H1 (cell line): ENCODE measurements around the gene SELENOK. TPM values are rescaled to one million over a fixed set of nuclear protein-coding genes. Genes with fewer than 3 reads are reported as not detected.

Experiments used
- CTCF ChIA-PET: fragments of 300-600 bp; sonication (Branson Sonifier 250); formaldehyde crosslinking; loops from one replicate; lab custom pipeline; 2021; ENCODE audit not compliant: partially characterized antibody; lab: Charles Lee
- POLR2A ChIA-PET: fragments of 300-600 bp; sonication (Branson Sonifier 250); formaldehyde crosslinking; loops from one replicate; lab custom pipeline; 2021; ENCODE audit warnings: inconsistent platforms; ENCODE audit not compliant: partially characterized antibody; lab: Charles Lee
- DNase-seq, 2 experiments: peaks; one replicate each; pipeline versions ENCODE4 v3.0.0 to v3.0.0-alpha.2; 2010 to 2022; ENCODE audit warnings: low spot score in 2 of 2, low read depth in 1 of 2, mixed read lengths in 1 of 2
- FAIRE-seq: peaks from 2 replicates; lab custom pipeline; 2011; peaks lifted over from hg19 to GRCh38; lab: Jason Lieb, UNC
- H2AFZ ChIP-seq: 2 replicates; pipeline ENCODE4 v1.8.1; 2012; ENCODE audit warnings: low read length, inconsistent platforms
- H2AK5ac ChIP-seq: 2 replicates; pipeline ENCODE4 v1.6.1; 2013; ENCODE audit warnings: low read depth, low read length
- H2BK120ac ChIP-seq: replicated peaks from 2 replicates; pipeline ENCODE3; 2013; ENCODE audit warnings: low read depth, low read length, inconsistent platforms
- H2BK12ac ChIP-seq: 2 replicates; pipeline ENCODE4 v1.6.1; 2013; ENCODE audit warnings: low read depth, low read length
- H2BK15ac ChIP-seq: 2 replicates; pipeline ENCODE4 v1.6.1; 2013; ENCODE audit warnings: low read length
- H2BK20ac ChIP-seq: 2 replicates; pipeline ENCODE4 v1.6.1; 2013; ENCODE audit warnings: low read length
- H2BK5ac ChIP-seq: 2 replicates; pipeline ENCODE4 v1.6.1; 2013; ENCODE audit warnings: low read depth, low read length
- H3K14ac ChIP-seq: 2 replicates; pipeline ENCODE4 v1.6.1; 2013; ENCODE audit warnings: inconsistent platforms; ENCODE audit not compliant: insufficient read length
- H3K18ac ChIP-seq: 2 replicates; pipeline ENCODE4 v1.6.1; 2013; ENCODE audit warnings: low read length; ENCODE audit errors: extremely low read depth
- H3K23ac ChIP-seq: 2 replicates; pipeline ENCODE4 v1.6.1; 2013; ENCODE audit warnings: inconsistent platforms; ENCODE audit not compliant: insufficient read length
- H3K23me2 ChIP-seq: 2 replicates; pipeline ENCODE4 v1.6.1; 2013; ENCODE audit warnings: low read depth, low read length
- H3K27ac ChIP-seq: 2 replicates; pipeline ENCODE4 v1.6.1; 2011; ENCODE audit warnings: low read depth, low read length, inconsistent platforms
- H3K27me3 ChIP-seq, 4 experiments: replicated peaks in 1 of 4; 1 replicate in 1 of 4; 2 replicates in 3 of 4; pipeline versions ENCODE4 v1.6.1 to v1.8.1; 2011 to 2013; ENCODE audit warnings: low read length in 3 of 4, mild to moderate bottlenecking in 3 of 4, inconsistent platforms in 2 of 4, mixed read lengths in 2 of 4, moderate library complexity in 1 of 4; ENCODE audit not compliant: control insufficient read depth in 3 of 4, insufficient read depth in 3 of 4; ENCODE audit errors: extremely low read depth in 1 of 4
- H3K36me3 ChIP-seq, 4 experiments: 2 replicates each; pipeline versions ENCODE4 v1.6.1 to v1.8.1; 2011 to 2013; ENCODE audit warnings: mild to moderate bottlenecking in 4 of 4, low read length in 3 of 4, moderate library complexity in 2 of 4, control low read depth in 1 of 4, inconsistent platforms in 1 of 4; ENCODE audit not compliant: insufficient read depth in 4 of 4, control insufficient read depth in 2 of 4
- H3K4ac ChIP-seq: replicated peaks from 2 replicates; pipeline ENCODE3; 2013; ENCODE audit warnings: low read length, low read depth, mixed read lengths, inconsistent platforms; ENCODE audit not compliant: insufficient read length
- H3K4me1 ChIP-seq, 4 experiments: replicated peaks in 1 of 4; 1 replicate in 1 of 4; 2 replicates in 3 of 4; pipeline versions ENCODE4 v1.6.1 to v1.8.1; 2011 to 2013; ENCODE audit warnings: low read length in 3 of 4, inconsistent platforms in 2 of 4, mixed read lengths in 1 of 4; ENCODE audit not compliant: insufficient read depth in 4 of 4, control insufficient read depth in 3 of 4
- H3K4me2 ChIP-seq, 2 experiments: 2 replicates each; pipeline versions ENCODE4 v1.6.1 to v1.8.1; 2011 to 2013; ENCODE audit warnings: low read depth in 2 of 2, low read length in 2 of 2, control low read depth in 1 of 2, inconsistent platforms in 1 of 2, mild to moderate bottlenecking in 1 of 2; ENCODE audit not compliant: insufficient read depth in 1 of 2
- H3K4me3 ChIP-seq, 4 experiments: fragments of 200-600, 300-600 bp in 1 of 4; sonication (generic), shearing (Covaris generic), sonication (Bioruptor Twin) in 1 of 4; 2 replicates each; pipeline versions ENCODE4 v1.5.1 to v1.8.1; 2011 to 2016; ENCODE audit warnings: low read length in 4 of 4, low read depth in 3 of 4, control low read depth in 2 of 4, inconsistent platforms in 2 of 4, mild to moderate bottlenecking in 2 of 4, mixed read lengths in 1 of 4, moderate library complexity in 1 of 4; ENCODE audit not compliant: insufficient read depth in 2 of 4; ENCODE audit errors: extremely low read depth in 1 of 4
- H3K56ac ChIP-seq: replicated peaks from 2 replicates; pipeline ENCODE3; 2013; ENCODE audit warnings: low read depth, mild to moderate bottlenecking, mixed read lengths, low read length, inconsistent platforms; ENCODE audit not compliant: insufficient read length
- H3K79me1 ChIP-seq: 2 replicates; pipeline ENCODE4 v1.6.1; 2013; ENCODE audit warnings: low read depth, low read length, control low read depth
- H3K79me2 ChIP-seq, 2 experiments: 2 replicates each; pipeline versions ENCODE4 v1.6.1 to v1.8.1; 2012 to 2013; ENCODE audit warnings: low read length in 2 of 2, mild to moderate bottlenecking in 2 of 2, inconsistent platforms in 1 of 2; ENCODE audit not compliant: insufficient read depth in 2 of 2, control insufficient read depth in 1 of 2
- H3K9ac ChIP-seq, 4 experiments: replicated peaks in 1 of 4; 1 replicate in 1 of 4; 2 replicates in 3 of 4; pipeline versions ENCODE4 v1.6.1 to v1.8.1; 2011 to 2013; ENCODE audit warnings: low read depth in 3 of 4, low read length in 3 of 4, control low read depth in 2 of 4, mild to moderate bottlenecking in 2 of 4, moderate library complexity in 2 of 4, inconsistent platforms in 1 of 4; ENCODE audit errors: extremely low read depth in 1 of 4
- H3K9me3 ChIP-seq, 2 experiments: 2 replicates each; pipeline versions ENCODE4 v1.6.1 to v1.8.1; 2012 to 2013; ENCODE audit warnings: mild to moderate bottlenecking in 2 of 2, moderate library complexity in 2 of 2, control low read depth in 1 of 2, inconsistent platforms in 1 of 2, low read depth in 1 of 2, low read length in 1 of 2, mixed read lengths in 1 of 2; ENCODE audit not compliant: insufficient read depth in 2 of 2
- H4K20me1 ChIP-seq, 2 experiments: replicated peaks in 1 of 2; 2 replicates each; pipeline versions ENCODE3 to v1.8.1; 2011 to 2013; ENCODE audit warnings: inconsistent platforms in 2 of 2, low read length in 2 of 2, mild to moderate bottlenecking in 1 of 2; ENCODE audit not compliant: insufficient read depth in 2 of 2, control insufficient read depth in 1 of 2
- H4K5ac ChIP-seq: 2 replicates; pipeline ENCODE4 v1.6.1; 2013; ENCODE audit warnings: low read length, low read depth, mixed read lengths, inconsistent platforms; ENCODE audit not compliant: insufficient read length
- H4K8ac ChIP-seq: 2 replicates; pipeline ENCODE4 v1.8.0; 2013; ENCODE audit warnings: mild to moderate bottlenecking, moderate library complexity, low read length, inconsistent platforms; ENCODE audit not compliant: insufficient read depth; ENCODE audit errors: extremely low read depth
- H4K91ac ChIP-seq: replicated peaks from 2 replicates; pipeline ENCODE3; 2013; ENCODE audit warnings: low read length, mixed read lengths, inconsistent platforms; ENCODE audit not compliant: insufficient read length
- RAD21 ChIP-seq, 2 experiments: IDR thresholded peaks in 1 of 2; conservative IDR thresholded peaks in 1 of 2; 2 replicates each; pipeline ENCODE4 v1.6.1; 2011; ENCODE audit warnings: low read depth in 2 of 2, low read length in 2 of 2, improper control_type of control experiment in 1 of 2, inconsistent platforms in 1 of 2, mild to moderate bottlenecking in 1 of 2, moderate library complexity in 1 of 2
- SP4 ChIP-seq: IDR thresholded peaks from 2 replicates; pipeline ENCODE4 v1.6.1; 2012; ENCODE audit warnings: low read length, inconsistent platforms
- WGBS, 2 experiments: shearing (Covaris generic) in 1 of 2; methylation state at CpG; one replicate each; pipeline versions ENCODE4 v1.1.6 to v1.1.7; 2013 to 2015; ENCODE audit warnings: low lambda C conversion rate in 2 of 2, mixed read lengths in 2 of 2, inconsistent platforms in 1 of 2, low coverage in 1 of 2, missing lambda C conversion rate in 1 of 2; ENCODE audit not compliant: insufficient replicate concordance in 2 of 2, insufficient coverage in 1 of 2, insufficient read length in 1 of 2; ENCODE audit errors: extremely low coverage in 1 of 2, missing lambda C conversion rate in 1 of 2; 5-methylcytosine and 5-hydroxymethylcytosine counted together
- polyA plus RNA-seq, 7 experiments: library from polyadenylated mRNA; depleted of rRNA in 3 of 7; stranded (reverse) in 5 of 7; unstranded in 2 of 7; fragments of >200 nt in 5 of 7; fragments of 200-250 nt in 2 of 7; gene quantifications; 1 replicate in 5 of 7; 2 replicates in 1 of 7; 4 replicates in 1 of 7; pipeline versions ENCODE4 v1.2.1 to v1.2.3, GENCODE V29; 2011 to 2013; ENCODE audit warnings: missing spikeins in 2 of 7, mixed read lengths in 2 of 7
- total RNA-seq: library from RNA; stranded (reverse); fragmentation: NEBNext Ultra II Directional; extraction: Animal tissue kit (Norgen Biotek cat#: 25700); gene quantifications from 2 replicates; pipeline ENCODE4 v1.2.1, GENCODE V29; 2021
- TF ChIP-seq, protein P1 (sequence below), 3 experiments: IDR thresholded peaks; 1 replicate in 2 of 3; 2 replicates in 1 of 3; pipeline versions ENCODE4 v1.5.1 to v1.6.1; 2011; ENCODE audit warnings: low read length in 3 of 3, mild to moderate bottlenecking in 3 of 3, inconsistent platforms in 2 of 3, low read depth in 1 of 3, moderate library complexity in 1 of 3; ENCODE audit not compliant: insufficient read depth in 1 of 3; ENCODE audit errors: control extremely low read depth in 1 of 3

SELENOK gene
- total and polyA plus RNA-seq, 2 of the 8 experiments (the other 6 are each of a cell fraction or from before 2014, with no cell fraction given) = 26.9 to 40.2 TPM

DNA sequence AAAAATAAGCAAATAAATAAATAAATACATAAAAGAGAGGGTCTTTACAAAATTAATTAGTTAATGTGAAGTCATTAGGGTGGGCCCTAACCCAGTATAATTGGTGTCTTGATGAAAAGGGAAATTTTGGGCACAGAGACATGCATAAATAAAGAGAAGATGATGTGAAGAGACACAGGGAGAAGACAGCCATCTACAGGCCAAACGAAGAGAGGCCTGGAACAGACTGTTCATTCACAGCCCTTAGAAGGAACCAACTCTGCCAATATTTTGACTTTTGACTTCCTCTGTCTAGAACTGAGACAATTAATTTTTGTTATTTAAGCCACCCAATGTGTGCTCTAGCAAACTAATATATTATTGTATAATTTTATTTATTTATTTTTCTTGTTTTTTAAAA lies 29.6 kb upstream of the SELENOK start:
- TF ChIP-seq, protein P1, sequence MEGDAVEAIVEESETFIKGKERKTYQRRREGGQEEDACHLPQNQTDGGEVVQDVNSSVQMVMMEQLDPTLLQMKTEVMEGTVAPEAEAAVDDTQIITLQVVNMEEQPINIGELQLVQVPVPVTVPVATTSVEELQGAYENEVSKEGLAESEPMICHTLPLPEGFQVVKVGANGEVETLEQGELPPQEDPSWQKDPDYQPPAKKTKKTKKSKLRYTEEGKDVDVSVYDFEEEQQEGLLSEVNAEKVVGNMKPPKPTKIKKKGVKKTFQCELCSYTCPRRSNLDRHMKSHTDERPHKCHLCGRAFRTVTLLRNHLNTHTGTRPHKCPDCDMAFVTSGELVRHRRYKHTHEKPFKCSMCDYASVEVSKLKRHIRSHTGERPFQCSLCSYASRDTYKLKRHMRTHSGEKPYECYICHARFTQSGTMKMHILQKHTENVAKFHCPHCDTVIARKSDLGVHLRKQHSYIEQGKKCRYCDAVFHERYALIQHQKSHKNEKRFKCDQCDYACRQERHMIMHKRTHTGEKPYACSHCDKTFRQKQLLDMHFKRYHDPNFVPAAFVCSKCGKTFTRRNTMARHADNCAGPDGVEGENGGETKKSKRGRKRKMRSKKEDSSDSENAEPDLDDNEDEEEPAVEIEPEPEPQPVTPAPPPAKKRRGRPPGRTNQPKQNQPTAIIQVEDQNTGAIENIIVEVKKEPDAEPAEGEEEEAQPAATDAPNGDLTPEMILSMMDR (IDR thresholded peaks at IDR 0.05; ENCODE audit: control extremely low read depth in 1 of 3, insufficient read depth in 1 of 3, low read depth in 1 of 3, low read length in 3 of 3) = peak in 1 of 3 experiments; percentile 39; a peak in 1 of 4 replicates
- TF ChIP-seq SP4 = no peak
- peak; percentile 41 to 51 for TF ChIP-seq RAD21 (IDR thresholded peaks at IDR 0.05 in 1 of 2, conservative IDR thresholded peaks at IDR 0.05 in 1 of 2; ENCODE audit: low read depth in 2 of 2, low read length in 2 of 2)
- no peaks in the 10 kb centered on the region for H3K79me1 ChIP-seq
- no peak overlapping the region for H2BK5ac ChIP-seq
- H2BK15ac ChIP-seq = no peak overlapping the region
- no peaks in the 10 kb centered on the region for H3K27me3 ChIP-seq
- ChIA-PET CTCF (interaction anchor here (0.7 kb wide), 1 partner anchor 50 kb away, joined by 3 read pairs; no protein-coding TSS in a partner anchor), POLR2A (no interaction called here)
- H3K27ac ChIP-seq = no peak overlapping the region
- no peak overlapping the region for H3K23ac ChIP-seq
- H4K20me1 ChIP-seq = no peaks in the 10 kb centered on the region
- H2BK12ac ChIP-seq = no peak overlapping the region
- no peaks in the 10 kb centered on the region for H3K23me2 ChIP-seq
- no peak overlapping the region for H3K4ac ChIP-seq
- no peak overlapping the region for H3K4me2 ChIP-seq
- peaks cover 0 to 2% of the 10 kb centered on the region in 2 experiments; a peak in 1 of 4 replicates for H3K9me3 ChIP-seq
- H3K9ac ChIP-seq = no peak overlapping the region
- H3K18ac ChIP-seq = no peak overlapping the region
- no peak for FAIRE-seq
- H4K8ac ChIP-seq = no peak overlapping the region
- no peaks in the 10 kb centered on the region for H3K36me3 ChIP-seq
- H2BK120ac ChIP-seq = no peak overlapping the region
- H3K79me2 ChIP-seq = no peaks in the 10 kb centered on the region
- no peak overlapping the region for H4K5ac ChIP-seq
- no peaks in the 10 kb centered on the region for H3K4me1 ChIP-seq
- WGBS, 2 experiments = 84% methylated on average over 1 of the region's 1 CpG; no CpG with 5 or more reads in 1 of the 2 experiments
- H3K14ac ChIP-seq = no peak overlapping the region
- H2AK5ac ChIP-seq = no peak overlapping the region
- no peak for DNase-seq
- no peak overlapping the region for H2BK20ac ChIP-seq
- no peak overlapping the region for H3K56ac ChIP-seq
- H2AFZ ChIP-seq = no peak overlapping the region
- no peak overlapping the region for H4K91ac ChIP-seq
- H3K4me3 ChIP-seq = no peak overlapping the region
